Measurements from ENCODE around the gene MPDZ.

The MPDZ gene

DNA sequence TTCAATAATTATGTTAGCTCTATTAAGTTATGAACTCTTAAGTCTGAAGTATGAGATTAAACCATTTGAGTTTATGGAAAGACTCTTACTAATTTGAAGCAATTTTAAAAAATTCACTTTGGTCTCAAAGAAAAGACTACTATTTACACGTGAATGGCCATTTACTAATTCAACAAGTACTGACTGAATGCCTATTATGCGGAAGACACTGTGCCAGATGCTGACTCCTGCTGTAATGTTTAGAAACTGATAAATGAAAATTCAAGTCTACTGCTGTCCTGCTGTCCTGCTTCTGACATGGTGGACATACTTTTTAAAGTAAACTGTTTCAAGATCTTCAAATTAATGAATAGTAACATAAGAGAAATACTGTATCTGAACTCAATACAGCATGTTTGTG lies 116.2 kb downstream of the MPDZ start:
- Histone ChIP-seq H3K4me3 (no peak overlapping the region), H3K27ac (no peak overlapping the region)
- TF ChIP-seq, protein P1, sequence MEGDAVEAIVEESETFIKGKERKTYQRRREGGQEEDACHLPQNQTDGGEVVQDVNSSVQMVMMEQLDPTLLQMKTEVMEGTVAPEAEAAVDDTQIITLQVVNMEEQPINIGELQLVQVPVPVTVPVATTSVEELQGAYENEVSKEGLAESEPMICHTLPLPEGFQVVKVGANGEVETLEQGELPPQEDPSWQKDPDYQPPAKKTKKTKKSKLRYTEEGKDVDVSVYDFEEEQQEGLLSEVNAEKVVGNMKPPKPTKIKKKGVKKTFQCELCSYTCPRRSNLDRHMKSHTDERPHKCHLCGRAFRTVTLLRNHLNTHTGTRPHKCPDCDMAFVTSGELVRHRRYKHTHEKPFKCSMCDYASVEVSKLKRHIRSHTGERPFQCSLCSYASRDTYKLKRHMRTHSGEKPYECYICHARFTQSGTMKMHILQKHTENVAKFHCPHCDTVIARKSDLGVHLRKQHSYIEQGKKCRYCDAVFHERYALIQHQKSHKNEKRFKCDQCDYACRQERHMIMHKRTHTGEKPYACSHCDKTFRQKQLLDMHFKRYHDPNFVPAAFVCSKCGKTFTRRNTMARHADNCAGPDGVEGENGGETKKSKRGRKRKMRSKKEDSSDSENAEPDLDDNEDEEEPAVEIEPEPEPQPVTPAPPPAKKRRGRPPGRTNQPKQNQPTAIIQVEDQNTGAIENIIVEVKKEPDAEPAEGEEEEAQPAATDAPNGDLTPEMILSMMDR (IDR thresholded peaks at IDR 0.05), result no peak
- no peak for DNase-seq (ENCODE audit: low spot score)

DNA sequence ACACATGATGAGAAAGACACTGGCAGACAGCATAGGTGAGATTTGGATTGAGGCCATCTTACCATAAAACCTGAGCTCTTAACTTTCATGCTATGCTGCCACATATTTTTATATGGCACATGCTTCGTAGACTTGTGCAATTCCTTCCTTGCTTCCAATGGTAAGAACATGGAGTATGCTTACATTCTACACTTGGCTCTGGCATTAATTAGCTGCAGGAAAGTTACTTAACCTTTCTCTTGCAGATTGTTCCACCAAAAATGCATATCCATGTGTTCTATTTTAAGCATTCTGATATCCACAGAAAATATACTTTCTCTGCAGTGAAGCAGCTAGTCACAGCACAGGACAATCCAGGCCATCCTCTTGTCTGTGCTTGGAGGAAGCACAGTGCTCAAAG lies 119.4 kb downstream of the MPDZ start:
- H3K27ac ChIP-seq, result no peak overlapping the region
- no peak for DNase-seq (ENCODE audit: low spot score)
- TF ChIP-seq, protein P1 (IDR thresholded peaks at IDR 0.05), result no peak
- H3K4me3 ChIP-seq, result no peak overlapping the region

DNA sequence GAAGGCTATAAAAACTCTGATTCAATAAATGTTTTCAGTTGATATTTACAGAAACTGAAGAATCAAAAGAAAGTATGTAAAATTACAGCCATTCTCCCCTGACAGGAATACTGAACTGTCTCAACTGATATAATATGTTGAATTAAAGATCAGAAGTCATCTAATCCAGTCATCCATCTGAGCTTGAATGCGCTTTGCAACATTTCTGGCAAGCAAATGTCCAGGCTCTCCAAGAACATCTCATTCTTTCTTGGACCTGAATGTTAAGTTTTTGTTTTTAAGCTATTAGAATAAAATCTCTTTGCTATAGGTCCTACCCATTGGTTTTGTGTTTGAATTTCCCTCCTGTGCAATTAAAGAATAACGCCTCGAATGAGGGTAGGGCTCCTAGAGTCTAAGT lies 120.5 kb downstream of the MPDZ start:
- Histone ChIP-seq H3K4me3 (no peak overlapping the region), H3K27ac (no peak overlapping the region)
- TF ChIP-seq, protein P1 (IDR thresholded peaks at IDR 0.05), result no peak
- DNase-seq (ENCODE audit: low spot score), result no peak

DNA sequence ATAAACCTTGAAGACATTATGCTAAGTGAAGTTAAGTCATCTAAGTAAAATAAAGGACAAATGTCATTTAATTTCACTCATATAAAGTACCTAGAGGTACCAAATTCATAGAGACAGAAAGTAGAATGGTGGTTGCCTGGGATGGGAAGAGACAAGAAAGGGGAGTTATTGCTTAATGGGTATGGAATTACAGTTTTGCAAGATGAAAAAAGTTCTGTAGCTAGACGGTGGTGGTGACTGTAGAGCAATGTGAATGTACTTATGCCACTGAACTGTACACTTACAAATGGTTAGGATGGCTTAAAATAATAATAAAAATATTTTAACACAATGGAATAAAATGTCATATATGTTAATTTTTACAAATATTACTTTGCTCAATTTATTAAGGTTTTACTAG lies 128.0 kb downstream of the MPDZ start:
- H3K27ac ChIP-seq, result no peak overlapping the region
- no peak overlapping the region for H3K4me3 ChIP-seq
- no peak for DNase-seq (ENCODE audit: low spot score)
- TF ChIP-seq, protein P1 (IDR thresholded peaks at IDR 0.05), result no peak

DNA sequence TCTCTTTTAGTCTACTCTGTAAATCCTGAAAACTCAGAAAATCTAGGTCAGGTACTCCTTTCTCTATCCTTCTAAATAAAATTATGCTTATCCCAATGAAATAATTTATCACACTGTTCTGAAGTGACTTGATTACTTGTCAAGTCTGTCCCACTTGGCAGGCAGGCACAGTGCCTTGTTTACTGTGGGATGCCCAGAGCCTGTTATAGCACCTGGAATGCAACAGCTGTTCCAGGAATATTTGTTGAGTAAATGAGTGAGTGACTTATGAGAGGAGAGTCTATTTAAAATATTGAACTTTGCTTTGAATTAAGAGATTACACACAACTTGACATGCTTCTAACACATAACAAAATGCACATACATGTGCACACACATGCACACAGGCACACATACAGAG lies 130.0 kb downstream of the MPDZ start:
- H3K27ac ChIP-seq, result no peak overlapping the region
- TF ChIP-seq, protein P1 (IDR thresholded peaks at IDR 0.05), result no peak
- no peak for DNase-seq (ENCODE audit: low spot score)
- H3K4me3 ChIP-seq, result no peak overlapping the region

DNA sequence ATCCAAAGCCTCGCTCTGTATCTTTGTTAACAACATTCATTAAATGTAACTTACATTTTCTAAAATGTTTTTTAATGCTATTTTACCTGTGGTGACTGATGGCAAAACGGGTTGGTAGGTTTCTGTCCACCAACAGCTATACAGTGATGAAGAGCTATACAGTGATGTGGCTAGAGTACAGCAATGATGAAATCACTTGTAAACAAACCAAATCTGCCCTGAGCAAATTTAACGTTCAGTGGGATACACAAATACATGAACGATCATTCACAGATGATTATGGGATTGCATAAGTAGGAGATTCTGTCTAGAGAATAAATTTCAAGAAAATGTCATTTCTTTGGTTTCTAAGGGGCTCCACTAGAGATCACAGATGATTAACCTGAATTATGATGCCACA lies 132.7 kb downstream of the MPDZ start:
- H3K27ac ChIP-seq, result no peak overlapping the region
- H3K4me3 ChIP-seq, result no peak overlapping the region
- TF ChIP-seq, protein P1 (IDR thresholded peaks at IDR 0.05), result no peak
- DNase-seq (ENCODE audit: low spot score), result no peak

DNA sequence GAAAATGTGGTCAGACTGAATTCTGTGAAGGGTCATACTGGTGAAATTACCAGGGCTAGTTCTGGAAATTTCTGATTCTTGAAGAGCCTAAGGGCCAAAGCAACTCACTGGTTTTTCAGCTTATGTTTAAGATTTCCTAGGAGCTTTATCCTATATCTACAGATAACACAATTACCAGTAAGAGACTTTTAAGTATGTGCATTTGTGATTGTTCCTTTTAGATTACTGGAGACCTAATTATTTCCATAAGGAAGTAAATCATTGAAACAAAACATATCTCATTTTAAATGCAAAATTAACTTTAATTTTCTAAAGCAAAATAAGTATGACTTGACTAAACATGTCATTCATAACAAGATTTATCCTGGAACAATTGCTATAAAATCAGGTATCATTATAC lies 134.2 kb downstream of the MPDZ start:
- H3K27ac ChIP-seq, result no peak overlapping the region
- TF ChIP-seq, protein P1 (IDR thresholded peaks at IDR 0.05), result no peak
- H3K4me3 ChIP-seq, result no peak overlapping the region
- DNase-seq (ENCODE audit: low spot score), result no peak

Data from coronary artery (tissue), 2 donors.